Spleen (tissue), 7 donors: ENCODE results near the gene CYB561D2.

Source experiments
- POLR2A ChIP-seq, 3 donors: fragments of 450-650 bp; IDR thresholded peaks; one replicate each; pipeline ENCODE4 v1.5.1; 2017; ENCODE audit warnings: antibody characterized with exemption in 3 of 3, mild to moderate bottlenecking in 1 of 3
- POLR2AphosphoS5 ChIP-seq, 3 donors: sonication (generic); formaldehyde crosslinking; IDR thresholded peaks; one replicate each; pipeline ENCODE4 v1.5.1; 2017; ENCODE audit warnings: antibody characterized with exemption in 3 of 3
- TF ChIP-seq, protein P1 (sequence below), 11 experiments: fragments of 200-600 bp in 7 of 11; fragments of 450-650 bp in 4 of 11; sonication (generic) in 4 of 11; IDR thresholded peaks in 8 of 11; conservative IDR thresholded peaks in 3 of 11; 1 replicate in 7 of 11; 2 replicates in 4 of 11; pipeline versions ENCODE4 v1.4.0 to v1.8.0; 2016 to 2021; ENCODE audit warnings: antibody characterized with exemption in 11 of 11, inconsistent platforms in 4 of 11, mild to moderate bottlenecking in 1 of 11
- donor health status: DM: no; HTN: no; CAD: no; lungs with moderate emphysema.
- donor health status: DM: no; HTN: no; CAD: no.
- donor health status: DM: no; HTN: no; CAD: no.

GRCh38 chr3:50371133-50371685 is 20.5 kb downstream of the CYB561D2 start:
- TF ChIP-seq, protein P1, sequence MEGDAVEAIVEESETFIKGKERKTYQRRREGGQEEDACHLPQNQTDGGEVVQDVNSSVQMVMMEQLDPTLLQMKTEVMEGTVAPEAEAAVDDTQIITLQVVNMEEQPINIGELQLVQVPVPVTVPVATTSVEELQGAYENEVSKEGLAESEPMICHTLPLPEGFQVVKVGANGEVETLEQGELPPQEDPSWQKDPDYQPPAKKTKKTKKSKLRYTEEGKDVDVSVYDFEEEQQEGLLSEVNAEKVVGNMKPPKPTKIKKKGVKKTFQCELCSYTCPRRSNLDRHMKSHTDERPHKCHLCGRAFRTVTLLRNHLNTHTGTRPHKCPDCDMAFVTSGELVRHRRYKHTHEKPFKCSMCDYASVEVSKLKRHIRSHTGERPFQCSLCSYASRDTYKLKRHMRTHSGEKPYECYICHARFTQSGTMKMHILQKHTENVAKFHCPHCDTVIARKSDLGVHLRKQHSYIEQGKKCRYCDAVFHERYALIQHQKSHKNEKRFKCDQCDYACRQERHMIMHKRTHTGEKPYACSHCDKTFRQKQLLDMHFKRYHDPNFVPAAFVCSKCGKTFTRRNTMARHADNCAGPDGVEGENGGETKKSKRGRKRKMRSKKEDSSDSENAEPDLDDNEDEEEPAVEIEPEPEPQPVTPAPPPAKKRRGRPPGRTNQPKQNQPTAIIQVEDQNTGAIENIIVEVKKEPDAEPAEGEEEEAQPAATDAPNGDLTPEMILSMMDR (IDR thresholded peaks at IDR 0.05 in 8 of 11, conservative IDR thresholded peaks at IDR 0.05 in 3 of 11): no peak
- TF ChIP-seq POLR2A (IDR thresholded peaks at IDR 0.05): no peak
- TF ChIP-seq POLR2AphosphoS5 (IDR thresholded peaks at IDR 0.05): no peak
